Tibial artery (tissue), 4 donors: ENCODE results near the gene DDX24.
A peak's percentile ranks its signal among the peaks of the same experiment; 100 is the strongest.

Experiments
- DNase-seq, 2 donors: peaks; one replicate each; pipeline ENCODE4 v3.0.0-alpha.2; 2019
- H3K27ac ChIP-seq, 2 donors: fragments of 200-600 bp; sonication (generic) in 1 of 2; 1 replicate in 1 of 2; 2 replicates in 1 of 2; pipeline ENCODE4 v1.5.1; 2018 to 2019; ENCODE audit warnings: mild to moderate bottlenecking in 1 of 2
- H3K27me3 ChIP-seq, 2 donors: fragments of 200-600 bp; sonication (generic) in 1 of 2; one replicate each; pipeline versions ENCODE4 v1.5.1 to v1.6.0; 2016 to 2019
- H3K36me3 ChIP-seq, 3 donors: fragments of 200-600 bp; sonication (generic) in 2 of 3; one replicate each; pipeline ENCODE4 v1.5.1; 2016 to 2019; ENCODE audit warnings: mild to moderate bottlenecking in 2 of 3
- H3K4me1 ChIP-seq, 4 donors: fragments of 200-600 bp; sonication (generic) in 2 of 4; 1 replicate in 3 of 4; 2 replicates in 1 of 4; pipeline ENCODE4 v1.5.1; 2016 to 2019
- H3K4me3 ChIP-seq, 2 donors: fragments of 200-600 bp; sonication (generic) in 1 of 2; 1 replicate in 1 of 2; 2 replicates in 1 of 2; pipeline ENCODE4 v1.5.1; 2018 to 2019; ENCODE audit warnings: mild to moderate bottlenecking in 2 of 2
- H3K9me3 ChIP-seq, 3 donors: fragments of 200-600 bp; sonication (generic) in 1 of 3; one replicate each; pipeline ENCODE4 v1.5.1; 2016 to 2019
- intact Hi-C: fragments of 100-400 bp; cut with DNase I; formaldehyde crosslinking; loops from one replicate; pipeline ENCODE4 v1.15.0; 2023; ENCODE audit warnings: low total_unique reads
- TF ChIP-seq, protein P1 (sequence below), 2 experiments: fragments of 200-600 bp in 1 of 2; fragments of 450-650 bp in 1 of 2; IDR thresholded peaks; one replicate each; pipeline ENCODE4 v1.5.1; 2017 to 2019; ENCODE audit warnings: antibody characterized with exemption in 2 of 2, mild to moderate bottlenecking in 1 of 2, moderate library complexity in 1 of 2

The DDX24 gene

DNA sequence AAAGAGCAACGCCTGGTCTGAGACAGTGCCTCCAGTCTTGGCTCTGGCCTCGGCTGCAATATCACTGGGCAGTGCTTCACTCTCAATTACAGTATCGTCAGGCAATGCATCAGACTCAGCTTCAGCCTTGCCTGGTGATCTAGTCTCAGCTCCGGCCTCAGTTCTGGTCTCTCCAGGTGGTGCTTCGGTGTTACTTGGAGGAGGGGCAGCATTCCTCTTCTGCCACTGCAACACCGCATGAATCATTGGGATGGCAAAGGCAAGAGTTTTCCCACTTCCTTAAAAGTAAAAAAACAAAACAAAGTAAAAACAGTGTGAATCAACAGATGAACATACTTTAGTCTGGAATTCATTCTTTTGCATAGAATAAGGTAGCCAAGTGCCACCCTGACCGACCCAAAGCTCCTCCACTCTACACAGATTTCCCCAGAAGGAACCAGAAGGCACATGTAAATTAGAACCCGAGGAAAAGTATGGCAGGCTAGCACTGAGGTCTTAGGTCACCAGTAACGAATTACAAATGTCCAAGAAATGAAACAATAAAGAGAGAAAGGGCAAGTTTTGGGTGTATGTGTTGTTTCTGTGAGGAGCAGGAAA, 18.6 kb downstream of the DDX24 start:
- Histone ChIP-seq H3K4me1 (peaks cover 0 to 57% (median 16%) of the 10 kb centered on the region in 4 donors), H3K36me3 (peaks cover 50 to 52% (median 50%) of the 10 kb centered on the region in 3 donors), H3K27ac (no peak overlapping the region), H3K4me3 (no peak overlapping the region), H3K9me3 (no peaks in the 10 kb centered on the region), H3K27me3 (no peaks in the 10 kb centered on the region)
- intact Hi-C loops = no loop called here
- TF ChIP-seq, protein P1, sequence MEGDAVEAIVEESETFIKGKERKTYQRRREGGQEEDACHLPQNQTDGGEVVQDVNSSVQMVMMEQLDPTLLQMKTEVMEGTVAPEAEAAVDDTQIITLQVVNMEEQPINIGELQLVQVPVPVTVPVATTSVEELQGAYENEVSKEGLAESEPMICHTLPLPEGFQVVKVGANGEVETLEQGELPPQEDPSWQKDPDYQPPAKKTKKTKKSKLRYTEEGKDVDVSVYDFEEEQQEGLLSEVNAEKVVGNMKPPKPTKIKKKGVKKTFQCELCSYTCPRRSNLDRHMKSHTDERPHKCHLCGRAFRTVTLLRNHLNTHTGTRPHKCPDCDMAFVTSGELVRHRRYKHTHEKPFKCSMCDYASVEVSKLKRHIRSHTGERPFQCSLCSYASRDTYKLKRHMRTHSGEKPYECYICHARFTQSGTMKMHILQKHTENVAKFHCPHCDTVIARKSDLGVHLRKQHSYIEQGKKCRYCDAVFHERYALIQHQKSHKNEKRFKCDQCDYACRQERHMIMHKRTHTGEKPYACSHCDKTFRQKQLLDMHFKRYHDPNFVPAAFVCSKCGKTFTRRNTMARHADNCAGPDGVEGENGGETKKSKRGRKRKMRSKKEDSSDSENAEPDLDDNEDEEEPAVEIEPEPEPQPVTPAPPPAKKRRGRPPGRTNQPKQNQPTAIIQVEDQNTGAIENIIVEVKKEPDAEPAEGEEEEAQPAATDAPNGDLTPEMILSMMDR (IDR thresholded peaks at IDR 0.05) = no peak
- DNase-seq = no peak

DNA sequence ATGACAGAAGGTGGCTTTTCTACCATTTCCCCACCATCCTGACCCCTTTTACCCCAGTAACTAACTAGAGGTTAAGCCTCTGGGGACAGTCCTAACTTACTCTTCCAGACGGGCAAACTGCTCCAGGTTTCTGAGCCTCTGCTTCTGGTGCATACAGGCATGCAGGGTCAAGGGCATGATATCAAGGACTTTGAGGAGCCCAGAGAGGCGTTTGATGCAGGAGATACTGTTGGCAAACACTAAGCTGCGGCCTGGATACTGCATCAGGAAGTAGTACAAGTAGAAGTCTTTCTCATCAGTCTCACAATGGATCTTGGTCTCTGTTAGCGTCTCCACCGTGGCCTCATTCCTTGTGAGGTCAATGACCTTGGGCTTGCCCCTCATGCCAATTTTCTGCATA, 21.0 kb downstream of the DDX24 start:
- Histone ChIP-seq H3K4me1 (peaks cover 0 to 35% (median 3%) of the 10 kb centered on the region in 4 donors), H3K27me3 (no peaks in the 10 kb centered on the region), H3K36me3 (peaks cover 73 to 76% (median 75%) of the 10 kb centered on the region in 3 donors), H3K4me3 (no peak overlapping the region), H3K27ac (no peak overlapping the region), H3K9me3 (no peaks in the 10 kb centered on the region)
- intact Hi-C loops = no loop called here
- TF ChIP-seq, protein P1 (IDR thresholded peaks at IDR 0.05) = no peak
- DNase-seq = no peak

DNA sequence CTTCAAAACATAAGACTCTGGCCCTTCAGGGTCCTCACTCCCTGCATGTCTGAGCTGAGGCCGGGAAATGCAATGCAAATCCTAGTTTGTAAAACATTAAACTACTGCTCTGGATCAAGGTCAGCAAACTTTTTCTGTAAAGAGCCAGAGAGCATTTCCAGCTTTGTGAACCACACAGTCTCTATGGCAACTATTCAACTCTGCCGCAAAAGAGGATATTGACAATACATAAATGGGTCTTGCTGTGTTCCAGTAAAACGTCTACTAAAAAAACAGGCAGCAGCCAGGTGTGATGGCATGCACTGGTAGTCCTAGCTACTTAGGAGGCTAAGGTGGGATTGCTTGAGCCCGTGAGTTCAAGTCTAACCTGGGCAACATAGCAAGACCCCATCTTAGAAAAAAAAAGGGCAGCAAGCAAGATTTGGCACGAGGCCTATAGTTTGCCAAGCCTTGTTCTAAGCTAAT, 22.3 kb downstream of the DDX24 start:
- peaks cover 0 to 24% (median 3%) of the 10 kb centered on the region in 4 donors for H3K4me1 ChIP-seq
- H3K27me3 ChIP-seq = no peaks in the 10 kb centered on the region
- H3K9me3 ChIP-seq = no peaks in the 10 kb centered on the region
- peaks cover 86 to 89% (median 88%) of the 10 kb centered on the region in 3 donors for H3K36me3 ChIP-seq
- DNase-seq = no peak
- H3K27ac ChIP-seq = no peak overlapping the region
- no peak overlapping the region for H3K4me3 ChIP-seq
- TF ChIP-seq, protein P1 (IDR thresholded peaks at IDR 0.05) = no peak
- intact Hi-C loops = no loop called here

DNA sequence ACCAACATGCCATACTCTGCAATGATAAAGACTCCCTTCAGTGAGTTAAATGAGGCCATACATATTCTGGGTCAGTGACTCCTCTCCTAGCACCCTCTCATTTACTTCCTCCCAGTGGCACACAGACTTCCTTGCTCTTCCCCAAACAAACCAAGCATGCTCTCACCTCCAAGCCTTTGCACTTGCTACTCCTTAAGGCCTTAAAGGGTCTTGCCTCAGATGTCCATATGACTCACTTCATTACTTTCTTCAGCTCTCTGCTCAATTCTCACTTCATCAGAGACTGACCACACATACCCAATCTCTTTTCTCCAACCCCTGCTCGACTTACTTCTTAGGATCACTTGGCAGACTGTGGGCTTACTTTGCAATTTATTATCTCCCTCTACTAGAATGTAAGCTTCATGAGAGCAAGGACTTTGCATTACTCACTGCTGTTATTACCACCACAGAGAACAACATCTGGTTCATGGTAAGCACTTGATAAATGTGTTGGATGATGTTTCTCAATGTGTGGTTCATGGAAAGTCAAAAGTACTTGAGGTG, 22.8 kb downstream of the DDX24 start:
- no peak for DNase-seq
- Histone ChIP-seq H3K27ac (no peak overlapping the region), H3K27me3 (no peaks in the 10 kb centered on the region), H3K9me3 (no peaks in the 10 kb centered on the region), H3K4me3 (no peak overlapping the region), H3K4me1 (peaks cover 0 to 18% (median 3%) of the 10 kb centered on the region in 4 donors), H3K36me3 (peaks cover 87 to 94% (median 93%) of the 10 kb centered on the region in 3 donors)
- TF ChIP-seq, protein P1 (IDR thresholded peaks at IDR 0.05) = no peak
- intact Hi-C loops = no loop called here

DNA sequence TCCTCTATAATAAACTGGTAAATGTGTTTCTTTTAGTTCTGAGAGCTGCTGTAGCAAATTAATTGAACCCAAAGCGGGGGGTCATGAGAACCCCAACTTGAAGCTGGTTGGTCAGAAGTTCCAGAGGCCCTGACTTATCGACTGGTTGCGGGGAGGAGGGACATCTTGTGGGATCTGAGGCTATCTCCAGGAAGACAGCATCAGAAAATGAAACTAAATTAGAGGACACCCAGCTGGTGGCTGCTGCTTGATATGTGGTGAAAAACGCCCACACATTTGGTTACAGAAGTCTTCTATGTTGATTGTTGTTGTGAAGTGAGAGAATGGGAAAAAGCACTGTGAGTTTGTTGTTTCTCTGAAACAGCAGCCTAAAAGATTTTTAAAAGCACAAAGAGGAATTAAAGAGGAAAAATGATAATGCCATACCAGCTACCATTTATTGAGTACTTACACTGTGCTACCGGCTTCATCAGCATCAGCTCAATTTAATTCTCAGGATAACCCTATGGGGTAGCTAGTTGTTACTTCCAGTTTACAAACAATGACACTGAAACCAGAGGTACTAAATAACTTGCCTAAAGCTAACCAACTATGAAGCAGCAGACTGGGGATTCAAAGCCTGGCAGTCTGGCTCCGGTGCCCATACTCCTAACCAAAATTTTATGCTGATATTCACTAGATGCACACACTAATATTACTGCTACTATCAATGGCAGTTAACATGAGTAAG, 24.3 kb downstream of the DDX24 start:
- TF ChIP-seq, protein P1 (IDR thresholded peaks at IDR 0.05) = no peak
- peaks cover 0 to 6% (median 0%) of the 10 kb centered on the region in 4 donors for H3K4me1 ChIP-seq
- no peak overlapping the region for H3K4me3 ChIP-seq

More for the DNA sequence above, 24.3 kb downstream of the DDX24 start:
- peak in 1 of 2 donors; percentile 9 for DNase-seq
- Histone ChIP-seq H3K36me3 (peaks cover 94 to 100% (median 100%) of the 10 kb centered on the region in 3 donors), H3K27me3 (no peaks in the 10 kb centered on the region), H3K27ac (no peak overlapping the region), H3K9me3 (no peaks in the 10 kb centered on the region)
- intact Hi-C loops = no loop called here
